HG03097 (cell line): ENCODE measurements around the gene KIRREL3.
"Not testable (repeated sequence)": the region's sequence is repeated elsewhere in the genome, so short reads cannot be mapped to it uniquely, and the experiment has no call there.

Source experiments
- ATAC-seq: cut with Tn5 transposase; IDR thresholded peaks from one replicate; pipeline ENCODE4 v1.9.1; 2021; ENCODE audit not compliant: unreplicated experiment, low FRiP score

KIRREL3 gene

GRCh38 chr11:126959700-126960099 is 40.9 kb downstream of the KIRREL3 start:
- no peak for ATAC-seq

GRCh38 chr11:126956635-126957034 is 43.9 kb downstream of the KIRREL3 start:
- ATAC-seq, result no peak

GRCh38 chr11:126952533-126952932 is 48.0 kb downstream of the KIRREL3 start:
- not testable (repeated sequence) for ATAC-seq

GRCh38 chr11:126951465-126951864 is 49.1 kb downstream of the KIRREL3 start:
- no peak for ATAC-seq

GRCh38 chr11:126949066-126949891 is 51.3 kb downstream of the KIRREL3 start:
- ATAC-seq, result no peak

GRCh38 chr11:126948563-126948962 is 52.0 kb downstream of the KIRREL3 start:
- ATAC-seq, result no peak

- ATAC-seq, result no peak
Observed at GRCh38 chr11:126945319-126945718, 55.3 kb downstream of the KIRREL3 start.

GRCh38 chr11:126943316-126943715 is 57.3 kb downstream of the KIRREL3 start:
- ATAC-seq, result no peak

- no peak for ATAC-seq
Observed at GRCh38 chr11:126942146-126942545, 58.4 kb downstream of the KIRREL3 start.

GRCh38 chr11:126939552-126939951 is 61.0 kb downstream of the KIRREL3 start:
- ATAC-seq, result no peak

GRCh38 chr11:126938718-126939117 is 61.9 kb downstream of the KIRREL3 start:
- ATAC-seq, result no peak

- ATAC-seq, result no peak
Observed at GRCh38 chr11:126930091-126930841, 70.3 kb downstream of the KIRREL3 start.

GRCh38 chr11:126929179-126930061 is 71.2 kb downstream of the KIRREL3 start:
- ATAC-seq, result no peak

- no peak for ATAC-seq
Observed at GRCh38 chr11:126927623-126928022, 72.9 kb downstream of the KIRREL3 start.

GRCh38 chr11:126926376-126926791 is 74.2 kb downstream of the KIRREL3 start:
- ATAC-seq, result no peak

GRCh38 chr11:126925321-126926093 is 75.1 kb downstream of the KIRREL3 start:
- ATAC-seq, result no peak

- ATAC-seq, result no peak
Observed at GRCh38 chr11:126924376-126925040, 76.1 kb downstream of the KIRREL3 start.

- no peak for ATAC-seq
Observed at GRCh38 chr11:126920833-126921232, 79.7 kb downstream of the KIRREL3 start.

- no peak for ATAC-seq
Observed at GRCh38 chr11:126919147-126919823, 81.3 kb downstream of the KIRREL3 start.
